Astrocyte (in vitro differentiated cells and primary cell): Measurements from ENCODE around the gene UBR2.

Experiments
- CTCF ChIP-seq: IDR thresholded peaks from 2 replicates; pipeline ENCODE4 v1.5.1; 2011; ENCODE audit warnings: low read depth, mild to moderate bottlenecking, inconsistent platforms, low read length, moderate library complexity; ENCODE audit not compliant: insufficient read depth
- EZH2 ChIP-seq: IDR thresholded peaks from 2 replicates; pipeline ENCODE4 v1.6.1; 2012; ENCODE audit warnings: mild to moderate bottlenecking, low read length, inconsistent platforms; ENCODE audit not compliant: insufficient read depth

GRCh38 chr6:42704251-42704936, 140.6 kb downstream of the UBR2 start:
- TF ChIP-seq CTCF (no peak), EZH2 (no peak)
